Skin epidermis (tissue), 12 donors: ENCODE data around the gene ESAM.
A peak's percentile ranks its signal among the peaks of the same experiment; 100 is the strongest.

Source experiments
- H3K27ac ChIP-seq, 21 experiments: fragments of 200-600 bp; sonication (generic) in 11 of 21; one replicate each; pipeline ENCODE4 v1.5.0; 2020; ENCODE audit warnings: mild to moderate bottlenecking in 3 of 21, inconsistent platforms in 2 of 21, moderate library complexity in 2 of 21
- H3K4me3 ChIP-seq, 7 experiments: fragments of 200-600 bp; sonication (generic) in 2 of 7; one replicate each; pipeline ENCODE4 v1.5.0; 2020; ENCODE audit warnings: inconsistent platforms in 2 of 7, mild to moderate bottlenecking in 2 of 7, moderate library complexity in 1 of 7

ESAM gene

GRCh38 chr11:124739479-124740276 is 22.4 kb downstream of the ESAM start, which contains the start of gene NRGN:
Gene NRGN (plus strand): TSS chr11:124739942. CDS start chr11:124740085, 143 bp downstream.
- peak within 1 kb of the TSS in 1 of 21 experiments; percentile 9 for H3K27ac ChIP-seq
- peak within 1 kb of the TSS; percentile 28 to 54 (median 49) for H3K4me3 ChIP-seq

GRCh38 chr11:124738713-124739478 is 23.2 kb downstream of the ESAM start:
- H3K4me3 ChIP-seq, result peak overlapping the region in 1 of 7 experiments; percentile 48
- no peak overlapping the region for H3K27ac ChIP-seq

GRCh38 chr11:124737638-124738305 is 24.3 kb downstream of the ESAM start:
- no peak overlapping the region for H3K4me3 ChIP-seq
- H3K27ac ChIP-seq, result no peak overlapping the region

GRCh38 chr11:124736736-124737135 is 25.4 kb downstream of the ESAM start:
- H3K4me3 ChIP-seq, result no peak overlapping the region
- H3K27ac ChIP-seq, result no peak overlapping the region

GRCh38 chr11:124732230-124732629 is 29.9 kb downstream of the ESAM start:
- no peak overlapping the region for H3K27ac ChIP-seq
- H3K4me3 ChIP-seq, result no peak overlapping the region

GRCh38 chr11:124729571-124729970 is 32.5 kb downstream of the ESAM start:
- H3K27ac ChIP-seq, result no peak overlapping the region
- H3K4me3 ChIP-seq, result no peak overlapping the region

- no peak overlapping the region for H3K4me3 ChIP-seq
These were observed 34.0 kb downstream of the ESAM start for GRCh38 chr11:124728134-124728533.

GRCh38 chr11:124727474-124727873 is 34.6 kb downstream of the ESAM start:
- no peak overlapping the region for H3K27ac ChIP-seq

More at GRCh38 chr11:124728134-124728533, 34.0 kb downstream of the ESAM start:
- H3K27ac ChIP-seq, result no peak overlapping the region

GRCh38 chr11:124725719-124726105 is 36.4 kb downstream of the ESAM start:
- H3K27ac ChIP-seq, result no peak overlapping the region
- no peak overlapping the region for H3K4me3 ChIP-seq

More at GRCh38 chr11:124727474-124727873, 34.6 kb downstream of the ESAM start:
- no peak overlapping the region for H3K4me3 ChIP-seq

GRCh38 chr11:124724979-124725718 is 36.9 kb downstream of the ESAM start:
- Histone ChIP-seq H3K4me3 (no peak overlapping the region), H3K27ac (no peak overlapping the region)

- no peak overlapping the region for H3K27ac ChIP-seq
- no peak overlapping the region for H3K4me3 ChIP-seq
These were observed 39.9 kb downstream of the ESAM start for GRCh38 chr11:124722176-124722575.

- no peak overlapping the region for H3K4me3 ChIP-seq
These were observed 42.6 kb downstream of the ESAM start for GRCh38 chr11:124719534-124719933.

GRCh38 chr11:124718801-124719200 is 43.3 kb downstream of the ESAM start:
- H3K4me3 ChIP-seq, result no peak overlapping the region
- H3K27ac ChIP-seq, result no peak overlapping the region

More at GRCh38 chr11:124719534-124719933, 42.6 kb downstream of the ESAM start:
- H3K27ac ChIP-seq, result no peak overlapping the region

GRCh38 chr11:124717786-124718651 is 44.1 kb downstream of the ESAM start:
- no peak overlapping the region for H3K27ac ChIP-seq

GRCh38 chr11:124717421-124717785 is 44.7 kb downstream of the ESAM start:
- Histone ChIP-seq H3K4me3 (peak overlapping the region in 3 of 7 experiments; percentile 1 to 12 (median 9)), H3K27ac (no peak overlapping the region)

More at GRCh38 chr11:124717786-124718651, 44.1 kb downstream of the ESAM start:
- peak overlapping the region; percentile 1 to 25 (median 12) for H3K4me3 ChIP-seq

GRCh38 chr11:124716591-124716990 is 45.5 kb downstream of the ESAM start:
- Histone ChIP-seq H3K27ac (no peak overlapping the region), H3K4me3 (no peak overlapping the region)

GRCh38 chr11:124712392-124712791 is 49.7 kb downstream of the ESAM start:
- Histone ChIP-seq H3K27ac (no peak overlapping the region), H3K4me3 (no peak overlapping the region)

- no peak overlapping the region for H3K4me3 ChIP-seq
These were observed 54.3 kb downstream of the ESAM start for GRCh38 chr11:124707829-124708228.

More at GRCh38 chr11:124707829-124708228, 54.3 kb downstream of the ESAM start:
- H3K27ac ChIP-seq, result no peak overlapping the region
